Thoracic aorta (tissue), 2 donors: ENCODE measurements around the gene SPATA9. TPM values are rescaled to one million over a fixed set of nuclear protein-coding genes. Genes with fewer than 3 reads are reported as not detected.

Experiments
- ATAC-seq: fragments of 150-250 bp; one replicate; pipeline ENCODE4 v1.8.0; 2017; ENCODE audit warnings: low read depth; ENCODE audit not compliant: insufficient number of reproducible peaks, low FRiP score
- DNase-seq: peaks from one replicate; pipeline ENCODE4 v3.0.0-alpha.2; 2020; ENCODE audit warnings: low spot score
- H3K27ac ChIP-seq, 2 donors: fragments of 200-600 bp; sonication (generic); 1 replicate in 1 of 2; 2 replicates in 1 of 2; pipeline ENCODE4 v1.5.1; 2016; ENCODE audit warnings: mild to moderate bottlenecking in 2 of 2, moderate library complexity in 2 of 2
- H3K27me3 ChIP-seq: fragments of 200-600 bp; sonication (generic); replicated peaks from 2 replicates; pipeline ENCODE4 v1.6.0; 2016; ENCODE audit warnings: mild to moderate bottlenecking; ENCODE audit not compliant: insufficient read depth
- H3K36me3 ChIP-seq: fragments of 200-600 bp; sonication (generic); one replicate; pipeline ENCODE4 v1.5.1; 2016
- H3K4me1 ChIP-seq, 2 donors: fragments of 200-600 bp; sonication (generic); 1 replicate in 1 of 2; 2 replicates in 1 of 2; pipeline versions ENCODE4 v1.5.1 to v1.6.0; 2016; ENCODE audit warnings: low read depth in 2 of 2, mild to moderate bottlenecking in 1 of 2; ENCODE audit not compliant: control insufficient read depth in 1 of 2
- H3K4me3 ChIP-seq: fragments of 200-600 bp; sonication (generic); 2 replicates; pipeline ENCODE4 v1.5.1; 2016; ENCODE audit warnings: mild to moderate bottlenecking
- H3K9me3 ChIP-seq: fragments of 200-600 bp; sonication (generic); 2 replicates; pipeline ENCODE4 v1.5.1; 2016
- CTCF ChIP-seq: fragments of 200-600 bp; sonication (generic); IDR thresholded peaks from one replicate; pipeline ENCODE4 v1.5.1; 2019; ENCODE audit warnings: antibody characterized with exemption
- total RNA-seq, 2 donors: library from RNA; depleted of rRNA; stranded (reverse); fragments of >200 nt; gene quantifications; one replicate each; pipeline versions ENCODE4 v1.1.0 to v1.2.3, GENCODE V29; 2016

SPATA9 gene
- under 1 TPM in 1 of 2 donors, not detected in 1; 0.35 TPM for total RNA-seq

- Histone ChIP-seq H3K4me3 (no peak within 1 kb of the TSS), H3K27me3 (no peaks in the 10 kb centered on the region), H3K27ac (no peak within 1 kb of the TSS), H3K36me3 (no peaks in the 10 kb centered on the region), H3K4me1 (no peaks in the 10 kb centered on the region), H3K9me3 (no peaks in the 10 kb centered on the region)
- ATAC-seq: no peak
- no peak for TF ChIP-seq CTCF
- DNase-seq: no peak
Observed at GRCh38 chr5:95682891-95683290, at the start of gene SPATA9. SPATA9 (minus strand) TSS chr5:95682991; CDS start chr5:95682854, 137 bp downstream.

GRCh38 chr5:95731571-95732554 is 49.1 kb upstream of the SPATA9 start:
- DNase-seq: no peak

GRCh38 chr5:95730730-95731570 is 48.2 kb upstream of the SPATA9 start, which contains the start of gene RHOBTB3:
RHOBTB3 (plus strand) TSS chr5:95731336; CDS start chr5:95731683, 347 bp downstream.
- H3K27ac ChIP-seq: peak within 1 kb of the TSS; percentile 76 to 81

More at GRCh38 chr5:95731571-95732554, 49.1 kb upstream of the SPATA9 start:
- no peaks in the 10 kb centered on the region for H3K9me3 ChIP-seq
- no peaks in the 10 kb centered on the region for H3K36me3 ChIP-seq
- peak overlapping the region; percentile 76 to 81 for H3K27ac ChIP-seq
- ATAC-seq: peak; percentile 7
- peaks cover 23 to 51% of the 10 kb centered on the region in 2 donors for H3K4me1 ChIP-seq
- TF ChIP-seq CTCF: no peak
- H3K4me3 ChIP-seq: peak overlapping the region; percentile 94
- no peaks in the 10 kb centered on the region for H3K27me3 ChIP-seq

GRCh38 chr5:95730011-95730700 is 47.4 kb upstream of the SPATA9 start:
- Histone ChIP-seq H3K27ac (peak overlapping the region; percentile 76 to 81), H3K36me3 (no peaks in the 10 kb centered on the region), H3K4me1 (peaks cover 30 to 51% of the 10 kb centered on the region in 2 donors), H3K9me3 (no peaks in the 10 kb centered on the region), H3K4me3 (peak overlapping the region; percentile 94), H3K27me3 (no peaks in the 10 kb centered on the region)
- DNase-seq (no peak), ATAC-seq (no peak)
- no peak for TF ChIP-seq CTCF

More at GRCh38 chr5:95730730-95731570, 48.2 kb upstream of the SPATA9 start, which contains the start of gene RHOBTB3:
- Histone ChIP-seq H3K36me3 (no peaks in the 10 kb centered on the region), H3K4me3 (peak within 1 kb of the TSS; percentile 94), H3K9me3 (no peaks in the 10 kb centered on the region), H3K27me3 (no peaks in the 10 kb centered on the region), H3K4me1 (peaks cover 30 to 59% of the 10 kb centered on the region in 2 donors)
- TF ChIP-seq CTCF: no peak
- ATAC-seq (peak; percentile 58), DNase-seq (peak; percentile 61)
